ENCODE results near the gene CD4.

Gene CD4

GRCh38 chr12:6867413-6868210, 78.3 kb downstream of the CD4 start, which contains the start of gene TPI1 (continued):
- peak; percentile 78 for TF ChIP-seq ZBTB8A (tag by site-specific recombination; IDR thresholded peaks at IDR 0.05)
- no peak for TF ChIP-seq ZNF433 (tag by site-specific recombination; IDR thresholded peaks at IDR 0.05; ENCODE audit: low read depth)
- TF ChIP-seq KLF1 (tag by site-specific recombination; IDR thresholded peaks at IDR 0.05): 0 out of 2 replicates have a peak, but pooled peaks have one; percentile 8
- no peak for TF ChIP-seq ZNF138 (tag by site-specific recombination; IDR thresholded peaks at IDR 0.05; ENCODE audit: borderline replicate concordance)
- TF ChIP-seq ZNF2 (tag by site-specific recombination; IDR thresholded peaks at IDR 0.05): 0 out of 2 replicates have a peak, but pooled peaks have one; percentile 8
- TF ChIP-seq GLI2 (tag by site-specific recombination; IDR thresholded peaks at IDR 0.05; ENCODE audit: borderline replicate concordance, low read depth): no peak
- no peak for TF ChIP-seq KLF7 (tag by site-specific recombination; IDR thresholded peaks at IDR 0.05; ENCODE audit: borderline replicate concordance)
- 0 out of 2 replicates have a peak, but pooled peaks have one; percentile 28 for TF ChIP-seq BCL11A (tag by site-specific recombination; IDR thresholded peaks at IDR 0.05; ENCODE audit: low read depth)
- no peak for TF ChIP-seq AEBP2 (tag by site-specific recombination; IDR thresholded peaks at IDR 0.05; ENCODE audit: borderline replicate concordance)
- TF ChIP-seq ZSCAN23 (tag by site-specific recombination; IDR thresholded peaks at IDR 0.05): no peak
- no peak for TF ChIP-seq ZNF366 (tag by site-specific recombination; conservative IDR thresholded peaks at IDR 0.05)
- 0 out of 2 replicates have a peak, but pooled peaks have one; percentile 26 for TF ChIP-seq ZNF121 (tag by site-specific recombination; IDR thresholded peaks at IDR 0.05)
- no peak for TF ChIP-seq ZNF48 (tag by site-specific recombination; IDR thresholded peaks at IDR 0.05)
- no peak for TF ChIP-seq ZNF658 (tag by site-specific recombination; IDR thresholded peaks at IDR 0.05)

GRCh38 chr12:6868211-6869048, 79.1 kb downstream of the CD4 start:
- no peaks in the 10 kb centered on the region for H3K9me3 ChIP-seq (ENCODE audit: control insufficient read depth, insufficient read depth, low read depth, low read length)
- peak overlapping the region; percentile 98 for H3K27ac ChIP-seq (ENCODE audit: extremely low read depth, low read depth, low read length)
- peaks cover 4 to 67% of the 10 kb centered on the region in 2 experiments; a peak in 2 of 3 replicates for H3K36me3 ChIP-seq (ENCODE audit: control insufficient read depth in 2 of 2, insufficient read depth in 1 of 2, low read length in 2 of 2)
- ChIA-PET CTCF (interaction anchor here (0.7 to 5.3 kb wide), 22 partner anchors 8 to 261 kb away, joined by 3 to 71 read pairs (median 5); partner anchors contain the start of genes C12orf57, C1RL, CDCA3 and MLF2), POLR2A (interaction anchor here (0.6 to 7.6 kb wide), 19 partner anchors 9 to 255 kb away, joined by 3 to 183 read pairs (median 6); partner anchors contain the start of genes C12orf57, CDCA3, COPS7A and MLF2)
- peaks cover 8% of the 10 kb centered on the region for H3K4me1 ChIP-seq (ENCODE audit: control insufficient read depth, insufficient read depth, low read length)
- H3K4me3 ChIP-seq (ENCODE audit: low read depth, low read length): peak overlapping the region; percentile 87
- TF ChIP-seq ZNF140 (tag by site-specific recombination; IDR thresholded peaks at IDR 0.05): no peak
- no peak for TF ChIP-seq ZSCAN18 (tag by site-specific recombination; IDR thresholded peaks at IDR 0.05)
- TF ChIP-seq FEZF1 (tag by site-specific recombination; IDR thresholded peaks at IDR 0.05): 0 out of 2 replicates have a peak, but pooled peaks have one; percentile 9
- no peak for TF ChIP-seq ZNF48 (tag by site-specific recombination; IDR thresholded peaks at IDR 0.05)
- TF ChIP-seq ZNF501 (tag by site-specific recombination; IDR thresholded peaks at IDR 0.05): no peak
- TF ChIP-seq ZNF114 (tag by site-specific recombination; IDR thresholded peaks at IDR 0.05): no peak
- no peak for TF ChIP-seq ZBTB7A (tag by site-specific recombination; IDR thresholded peaks at IDR 0.05; ENCODE audit: low read depth)
- 0 out of 2 replicates have a peak, but pooled peaks have one; percentile 23 for TF ChIP-seq MZF1 (tag by site-specific recombination; IDR thresholded peaks at IDR 0.05; ENCODE audit: borderline replicate concordance)
- TF ChIP-seq ZNF302 (tag by site-specific recombination; IDR thresholded peaks at IDR 0.05; ENCODE audit: low read depth): no peak
- no peak for TF ChIP-seq ZNF776 (tag by site-specific recombination; IDR thresholded peaks at IDR 0.05; ENCODE audit: borderline replicate concordance)
- TF ChIP-seq ZNF610 (tag by site-specific recombination; IDR thresholded peaks at IDR 0.05; ENCODE audit: borderline replicate concordance): no peak
- no peak for TF ChIP-seq BCL6B (tag by site-specific recombination; IDR thresholded peaks at IDR 0.05)
- TF ChIP-seq ZNF449 (tag by site-specific recombination; IDR thresholded peaks at IDR 0.05): no peak
- TF ChIP-seq ZNF366 (tag by site-specific recombination; conservative IDR thresholded peaks at IDR 0.05): peak; percentile 18; the same call in 1 of the 2 replicates
- TF ChIP-seq HOXC10 (CRISPR knock-in tag; IDR thresholded peaks at IDR 0.05): no peak; the same call in 1 of the 2 replicates
- TF ChIP-seq ZNF335 (tag by site-specific recombination; conservative IDR thresholded peaks at IDR 0.05): no peak
